Upper lobe of left lung (tissue), 4 donors: ENCODE data around the gene CAMK2G.

ENCODE experiments used
- CTCF ChIP-seq, 6 experiments: fragments of 450-650 bp in 4 of 6; fragments of 200-600 bp in 2 of 6; sonication (generic) in 2 of 6; IDR thresholded peaks; one replicate each; pipeline ENCODE4 v1.5.1; 2016 to 2019; ENCODE audit warnings: antibody characterized with exemption in 6 of 6
- EP300 ChIP-seq, 4 donors: sonication (generic); formaldehyde crosslinking; IDR thresholded peaks; one replicate each; pipeline ENCODE4 v1.5.1; 2017; ENCODE audit warnings: antibody characterized with exemption in 4 of 4, control low read depth in 2 of 4
- POLR2A ChIP-seq, 4 donors: fragments of 450-650 bp; IDR thresholded peaks; one replicate each; pipeline ENCODE4 v1.5.1; 2016 to 2017; ENCODE audit warnings: antibody characterized with exemption in 4 of 4, mild to moderate bottlenecking in 2 of 4
- POLR2AphosphoS5 ChIP-seq, 2 donors: sonication (generic); formaldehyde crosslinking; IDR thresholded peaks; one replicate each; pipeline ENCODE4 v1.5.1; 2017; ENCODE audit warnings: antibody characterized with exemption in 2 of 2

- TF ChIP-seq POLR2AphosphoS5 (IDR thresholded peaks at IDR 0.05) (no peak), CTCF (IDR thresholded peaks at IDR 0.05) (no peak), EP300 (IDR thresholded peaks at IDR 0.05) (no peak), POLR2A (IDR thresholded peaks at IDR 0.05) (no peak)
Observed at GRCh38 chr10:73922864-73923133, 48.4 kb upstream of the CAMK2G start.
